AG04450 (cell line): ENCODE results near the gene FOS. TPM values are rescaled to one million over a fixed set of nuclear protein-coding genes. Genes with fewer than 3 reads are reported as not detected.

Experiments
- CTCF ChIA-PET: fragments of 300-600, 350-600 bp; formaldehyde crosslinking; extraction: SDS; loops from one replicate; lab custom pipeline; 2022; ENCODE audit warnings: antibody characterized with exemption, inconsistent platforms; lab: Charles Lee
- POLR2A ChIA-PET: fragments of 350-600 bp; formaldehyde crosslinking; extraction: SDS; loops from one replicate; lab custom pipeline; 2021; ENCODE audit warnings: antibody characterized with exemption, inconsistent platforms; lab: Yijun Ruan, JAX
- DNase-seq: peaks from one replicate; pipeline ENCODE4 v3.0.0-alpha.2; 2011; ENCODE audit warnings: low read depth, low spot score
- H3K27ac ChIP-seq: one replicate; pipeline ENCODE4 v1.5.1; 2012; ENCODE audit warnings: low read depth, low read length, control low read depth
- H3K27me3 ChIP-seq: one replicate; pipeline ENCODE4 v1.6.0; 2012; ENCODE audit warnings: low read length; ENCODE audit not compliant: control insufficient read depth, insufficient read depth
- H3K4me3 ChIP-seq: 2 replicates; pipeline ENCODE4 v1.5.1; 2011; ENCODE audit warnings: mild to moderate bottlenecking, low read depth, low read length, control low read depth
- H3K9me3 ChIP-seq: 2 replicates; pipeline ENCODE4 v1.5.1; 2012; ENCODE audit warnings: low read length; ENCODE audit not compliant: control insufficient read depth, insufficient read depth
- CTCF ChIP-seq: IDR thresholded peaks from 2 replicates; pipeline ENCODE4 v1.5.1; 2011; ENCODE audit warnings: low read depth, low read length, control low read depth, inconsistent platforms
- polyA plus RNA-seq: library from polyadenylated mRNA; depleted of rRNA; stranded (reverse); fragments of >200 nt; gene quantifications from 2 replicates; pipeline ENCODE4 v1.2.3, GENCODE V29; 2011

The FOS gene
- polyA plus RNA-seq, 1 experiment = 30.6 TPM

GRCh38 chr14:75279153-75279762 is 630 bp downstream of the FOS start:
- CTCF ChIA-PET = no interaction called here
- POLR2A ChIA-PET = interaction anchor here (0.6 to 3.9 kb wide), 7 partner anchors 11 to 104 kb away, joined by 3 to 23 read pairs (median 5); no protein-coding TSS in a partner anchor
- no peak for DNase-seq
- H3K27me3 ChIP-seq = no peaks in the 10 kb centered on the region
- no peak for TF ChIP-seq CTCF
- peak overlapping the region; percentile 87 for H3K27ac ChIP-seq
- H3K4me3 ChIP-seq = peak overlapping the region; percentile 90
- peaks cover 4% of the 10 kb centered on the region; the same call in 1 of the 2 replicates for H3K9me3 ChIP-seq

DNA sequence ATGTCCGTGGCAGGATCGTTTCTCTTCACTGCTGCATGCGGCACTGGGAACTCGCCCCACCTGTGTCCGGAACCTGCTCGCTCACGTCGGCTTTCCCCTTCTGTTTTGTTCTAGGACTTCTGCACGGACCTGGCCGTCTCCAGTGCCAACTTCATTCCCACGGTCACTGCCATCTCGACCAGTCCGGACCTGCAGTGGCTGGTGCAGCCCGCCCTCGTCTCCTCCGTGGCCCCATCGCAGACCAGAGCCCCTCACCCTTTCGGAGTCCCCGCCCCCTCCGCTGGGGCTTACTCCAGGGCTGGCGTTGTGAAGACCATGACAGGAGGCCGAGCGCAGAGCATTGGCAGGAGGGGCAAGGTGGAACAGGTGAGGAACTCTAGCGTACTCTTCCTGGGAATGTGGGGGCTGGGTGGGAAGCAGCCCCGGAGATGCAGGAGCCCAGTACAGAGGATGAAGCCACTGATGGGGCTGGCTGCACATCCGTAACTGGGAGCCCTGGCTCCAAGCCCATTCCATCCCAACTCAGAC is 1.2 kb downstream of the FOS start:
- Histone ChIP-seq H3K9me3 (peaks cover 4% of the 10 kb centered on the region; the same call in 1 of the 2 replicates), H3K4me3 (peak overlapping the region; percentile 90), H3K27ac (peak overlapping the region; percentile 87), H3K27me3 (no peaks in the 10 kb centered on the region)
- ChIA-PET CTCF (interaction anchor here (1.3 kb wide), 1 partner anchor 138 kb away, joined by 4 read pairs; no protein-coding TSS in a partner anchor), POLR2A (interaction anchor here (1.0 to 3.9 kb wide), 5 partner anchors 10 to 105 kb away, joined by 3 to 23 read pairs (median 5); no protein-coding TSS in a partner anchor)
- DNase-seq = no peak
- TF ChIP-seq CTCF = no peak

GRCh38 chr14:75280291-75280830 is 1.7 kb downstream of the FOS start:
- no peak for DNase-seq
- CTCF ChIA-PET = interaction anchor here (1.3 kb wide), 1 partner anchor 139 kb away, joined by 4 read pairs; no protein-coding TSS in a partner anchor
- H3K9me3 ChIP-seq = peaks cover 4% of the 10 kb centered on the region; the same call in 1 of the 2 replicates
- POLR2A ChIA-PET = no interaction called here
- TF ChIP-seq CTCF = no peak
- peak overlapping the region; percentile 90 for H3K4me3 ChIP-seq
- H3K27me3 ChIP-seq = no peaks in the 10 kb centered on the region
- no peak overlapping the region for H3K27ac ChIP-seq

- H3K27ac ChIP-seq = no peak overlapping the region
These were observed 2.4 kb downstream of the FOS start for GRCh38 chr14:75280831-75281653.

More at GRCh38 chr14:75280831-75281653, 2.4 kb downstream of the FOS start:
- H3K27me3 ChIP-seq = no peaks in the 10 kb centered on the region
- no peak for TF ChIP-seq CTCF
- ChIA-PET POLR2A (interaction anchor here (1.4 kb wide), 1 partner anchor 13 kb away, joined by 4 read pairs; no protein-coding TSS in a partner anchor), CTCF (interaction anchor here (1.3 kb wide), 1 partner anchor 140 kb away, joined by 4 read pairs; no protein-coding TSS in a partner anchor)
- peaks cover 4% of the 10 kb centered on the region; the same call in 1 of the 2 replicates for H3K9me3 ChIP-seq
- H3K4me3 ChIP-seq = no peak overlapping the region
- DNase-seq = no peak
